DOHH2 (cell line): ENCODE data around the gene CKMT1B.
"Not testable (repeated sequence)": the region's sequence is repeated elsewhere in the genome, so short reads cannot be mapped to it uniquely, and the experiment has no call there.

Experiments used
- CTCF ChIP-seq: fragments of 200-600 bp; sonication (generic); IDR thresholded peaks from one replicate; pipeline ENCODE4 v1.5.1; 2014; ENCODE audit warnings: antibody characterized with exemption, mild to moderate bottlenecking, low read depth, low read length; ENCODE audit not compliant: poor library complexity, severe bottlenecking
- EZH2phosphoT487 ChIP-seq: fragments of 200-600 bp; sonication (generic); IDR thresholded peaks from 2 replicates; pipeline ENCODE4 v1.6.1; 2017; ENCODE audit warnings: borderline replicate concordance, mild to moderate bottlenecking, antibody characterized with exemption, low read length, moderate library complexity, mixed read lengths

- not testable (repeated sequence) for TF ChIP-seq CTCF, EZH2phosphoT487
Measured at GRCh38 chr15:43563793-43564192, 30.0 kb upstream of the CKMT1B start.
